H1 (cell line): ENCODE measurements around the gene ADGRE2. TPM values are rescaled to one million over a fixed set of nuclear protein-coding genes. Genes with fewer than 3 reads are reported as not detected.

Experiments used
- CTCF ChIA-PET: fragments of 300-600 bp; sonication (Branson Sonifier 250); formaldehyde crosslinking; loops from one replicate; lab custom pipeline; 2021; ENCODE audit not compliant: partially characterized antibody; lab: Charles Lee
- POLR2A ChIA-PET: fragments of 300-600 bp; sonication (Branson Sonifier 250); formaldehyde crosslinking; loops from one replicate; lab custom pipeline; 2021; ENCODE audit warnings: inconsistent platforms; ENCODE audit not compliant: partially characterized antibody; lab: Charles Lee
- DNase-seq, 2 experiments: peaks; one replicate each; pipeline versions ENCODE4 v3.0.0 to v3.0.0-alpha.2; 2010 to 2022; ENCODE audit warnings: low spot score in 2 of 2, low read depth in 1 of 2, mixed read lengths in 1 of 2
- FAIRE-seq: peaks from 2 replicates; lab custom pipeline; 2011; peaks lifted over from hg19 to GRCh38; lab: Jason Lieb, UNC
- H2AFZ ChIP-seq: 2 replicates; pipeline ENCODE4 v1.8.1; 2012; ENCODE audit warnings: low read length, inconsistent platforms
- H2AK5ac ChIP-seq: 2 replicates; pipeline ENCODE4 v1.6.1; 2013; ENCODE audit warnings: low read depth, low read length
- H2BK120ac ChIP-seq: replicated peaks from 2 replicates; pipeline ENCODE3; 2013; ENCODE audit warnings: low read depth, low read length, inconsistent platforms
- H2BK12ac ChIP-seq: 2 replicates; pipeline ENCODE4 v1.6.1; 2013; ENCODE audit warnings: low read depth, low read length
- H2BK15ac ChIP-seq: 2 replicates; pipeline ENCODE4 v1.6.1; 2013; ENCODE audit warnings: low read length
- H2BK20ac ChIP-seq: 2 replicates; pipeline ENCODE4 v1.6.1; 2013; ENCODE audit warnings: low read length
- H2BK5ac ChIP-seq: 2 replicates; pipeline ENCODE4 v1.6.1; 2013; ENCODE audit warnings: low read depth, low read length
- H3K14ac ChIP-seq: 2 replicates; pipeline ENCODE4 v1.6.1; 2013; ENCODE audit warnings: inconsistent platforms; ENCODE audit not compliant: insufficient read length
- H3K18ac ChIP-seq: 2 replicates; pipeline ENCODE4 v1.6.1; 2013; ENCODE audit warnings: low read length; ENCODE audit errors: extremely low read depth
- H3K23ac ChIP-seq: 2 replicates; pipeline ENCODE4 v1.6.1; 2013; ENCODE audit warnings: inconsistent platforms; ENCODE audit not compliant: insufficient read length
- H3K23me2 ChIP-seq: 2 replicates; pipeline ENCODE4 v1.6.1; 2013; ENCODE audit warnings: low read depth, low read length
- H3K27ac ChIP-seq: 2 replicates; pipeline ENCODE4 v1.6.1; 2011; ENCODE audit warnings: low read depth, low read length, inconsistent platforms
- H3K27me3 ChIP-seq, 4 experiments: replicated peaks in 1 of 4; 1 replicate in 1 of 4; 2 replicates in 3 of 4; pipeline versions ENCODE4 v1.6.1 to v1.8.1; 2011 to 2013; ENCODE audit warnings: low read length in 3 of 4, mild to moderate bottlenecking in 3 of 4, inconsistent platforms in 2 of 4, mixed read lengths in 2 of 4, moderate library complexity in 1 of 4; ENCODE audit not compliant: control insufficient read depth in 3 of 4, insufficient read depth in 3 of 4; ENCODE audit errors: extremely low read depth in 1 of 4
- H3K36me3 ChIP-seq, 4 experiments: 2 replicates each; pipeline versions ENCODE4 v1.6.1 to v1.8.1; 2011 to 2013; ENCODE audit warnings: mild to moderate bottlenecking in 4 of 4, low read length in 3 of 4, moderate library complexity in 2 of 4, control low read depth in 1 of 4, inconsistent platforms in 1 of 4; ENCODE audit not compliant: insufficient read depth in 4 of 4, control insufficient read depth in 2 of 4
- H3K4ac ChIP-seq: replicated peaks from 2 replicates; pipeline ENCODE3; 2013; ENCODE audit warnings: low read length, low read depth, mixed read lengths, inconsistent platforms; ENCODE audit not compliant: insufficient read length
- H3K4me1 ChIP-seq, 4 experiments: replicated peaks in 1 of 4; 1 replicate in 1 of 4; 2 replicates in 3 of 4; pipeline versions ENCODE4 v1.6.1 to v1.8.1; 2011 to 2013; ENCODE audit warnings: low read length in 3 of 4, inconsistent platforms in 2 of 4, mixed read lengths in 1 of 4; ENCODE audit not compliant: insufficient read depth in 4 of 4, control insufficient read depth in 3 of 4
- H3K4me2 ChIP-seq, 2 experiments: 2 replicates each; pipeline versions ENCODE4 v1.6.1 to v1.8.1; 2011 to 2013; ENCODE audit warnings: low read depth in 2 of 2, low read length in 2 of 2, control low read depth in 1 of 2, inconsistent platforms in 1 of 2, mild to moderate bottlenecking in 1 of 2; ENCODE audit not compliant: insufficient read depth in 1 of 2
- H3K4me3 ChIP-seq, 4 experiments: fragments of 200-600, 300-600 bp in 1 of 4; sonication (generic), shearing (Covaris generic), sonication (Bioruptor Twin) in 1 of 4; 2 replicates each; pipeline versions ENCODE4 v1.5.1 to v1.8.1; 2011 to 2016; ENCODE audit warnings: low read length in 4 of 4, low read depth in 3 of 4, control low read depth in 2 of 4, inconsistent platforms in 2 of 4, mild to moderate bottlenecking in 2 of 4, mixed read lengths in 1 of 4, moderate library complexity in 1 of 4; ENCODE audit not compliant: insufficient read depth in 2 of 4; ENCODE audit errors: extremely low read depth in 1 of 4
- H3K56ac ChIP-seq: replicated peaks from 2 replicates; pipeline ENCODE3; 2013; ENCODE audit warnings: low read depth, mild to moderate bottlenecking, mixed read lengths, low read length, inconsistent platforms; ENCODE audit not compliant: insufficient read length
- H3K79me1 ChIP-seq: 2 replicates; pipeline ENCODE4 v1.6.1; 2013; ENCODE audit warnings: low read depth, low read length, control low read depth
- H3K79me2 ChIP-seq, 2 experiments: 2 replicates each; pipeline versions ENCODE4 v1.6.1 to v1.8.1; 2012 to 2013; ENCODE audit warnings: low read length in 2 of 2, mild to moderate bottlenecking in 2 of 2, inconsistent platforms in 1 of 2; ENCODE audit not compliant: insufficient read depth in 2 of 2, control insufficient read depth in 1 of 2
- H3K9ac ChIP-seq, 4 experiments: replicated peaks in 1 of 4; 1 replicate in 1 of 4; 2 replicates in 3 of 4; pipeline versions ENCODE4 v1.6.1 to v1.8.1; 2011 to 2013; ENCODE audit warnings: low read depth in 3 of 4, low read length in 3 of 4, control low read depth in 2 of 4, mild to moderate bottlenecking in 2 of 4, moderate library complexity in 2 of 4, inconsistent platforms in 1 of 4; ENCODE audit errors: extremely low read depth in 1 of 4
- H3K9me3 ChIP-seq, 2 experiments: 2 replicates each; pipeline versions ENCODE4 v1.6.1 to v1.8.1; 2012 to 2013; ENCODE audit warnings: mild to moderate bottlenecking in 2 of 2, moderate library complexity in 2 of 2, control low read depth in 1 of 2, inconsistent platforms in 1 of 2, low read depth in 1 of 2, low read length in 1 of 2, mixed read lengths in 1 of 2; ENCODE audit not compliant: insufficient read depth in 2 of 2
- H4K20me1 ChIP-seq, 2 experiments: replicated peaks in 1 of 2; 2 replicates each; pipeline versions ENCODE3 to v1.8.1; 2011 to 2013; ENCODE audit warnings: inconsistent platforms in 2 of 2, low read length in 2 of 2, mild to moderate bottlenecking in 1 of 2; ENCODE audit not compliant: insufficient read depth in 2 of 2, control insufficient read depth in 1 of 2
- H4K5ac ChIP-seq: 2 replicates; pipeline ENCODE4 v1.6.1; 2013; ENCODE audit warnings: low read length, low read depth, mixed read lengths, inconsistent platforms; ENCODE audit not compliant: insufficient read length
- H4K8ac ChIP-seq: 2 replicates; pipeline ENCODE4 v1.8.0; 2013; ENCODE audit warnings: mild to moderate bottlenecking, moderate library complexity, low read length, inconsistent platforms; ENCODE audit not compliant: insufficient read depth; ENCODE audit errors: extremely low read depth
- H4K91ac ChIP-seq: replicated peaks from 2 replicates; pipeline ENCODE3; 2013; ENCODE audit warnings: low read length, mixed read lengths, inconsistent platforms; ENCODE audit not compliant: insufficient read length
- BACH1 ChIP-seq: IDR thresholded peaks from 2 replicates; pipeline ENCODE4 v1.6.1; 2012; ENCODE audit warnings: low read length, improper control_type of control experiment
- BRCA1 ChIP-seq: IDR thresholded peaks from 2 replicates; pipeline ENCODE4 v1.6.1; 2012; ENCODE audit warnings: low read depth, low read length, improper control_type of control experiment
- CEBPB ChIP-seq: IDR thresholded peaks from 2 replicates; pipeline ENCODE4 v1.6.1; 2012; ENCODE audit warnings: low read depth, low read length
- CTCF ChIP-seq, 3 experiments: IDR thresholded peaks; 1 replicate in 2 of 3; 2 replicates in 1 of 3; pipeline versions ENCODE4 v1.5.1 to v1.6.1; 2011; ENCODE audit warnings: low read length in 3 of 3, mild to moderate bottlenecking in 3 of 3, inconsistent platforms in 2 of 3, low read depth in 1 of 3, moderate library complexity in 1 of 3; ENCODE audit not compliant: insufficient read depth in 1 of 3; ENCODE audit errors: control extremely low read depth in 1 of 3
- KDM5A ChIP-seq: fragments of 200-600 bp; IDR thresholded peaks from 2 replicates; pipeline ENCODE4 v1.7.1; 2012; ENCODE audit warnings: mild to moderate bottlenecking, low read length, inconsistent platforms, mixed read lengths
- NANOG ChIP-seq: IDR thresholded peaks from 2 replicates; pipeline ENCODE4 v1.6.1; 2011; ENCODE audit warnings: low read length, low read depth, mild to moderate bottlenecking, inconsistent platforms; ENCODE audit not compliant: insufficient read depth, poor library complexity, severe bottlenecking
- RBBP5 ChIP-seq: IDR thresholded peaks from 2 replicates; pipeline ENCODE4 v1.7.1; 2012; ENCODE audit warnings: low read depth, mild to moderate bottlenecking, inconsistent platforms, low read length, moderate library complexity, borderline replicate concordance
- RNF2 ChIP-seq: fragments of 200-900, 300-1000 bp; sonication (generic); IDR thresholded peaks from 2 replicates; pipeline ENCODE4 v1.7.1; 2016; ENCODE audit warnings: borderline replicate concordance, low read depth, mild to moderate bottlenecking, antibody characterized with exemption, low read length; ENCODE audit not compliant: poor library complexity, severe bottlenecking; ENCODE audit errors: missing control alignments
- RXRA ChIP-seq: IDR thresholded peaks from 2 replicates; pipeline ENCODE4 v1.6.1; 2011; ENCODE audit warnings: low read depth, mild to moderate bottlenecking, low read length, moderate library complexity; ENCODE audit not compliant: insufficient read depth
- SRF ChIP-seq: IDR thresholded peaks from 2 replicates; pipeline ENCODE4 v1.6.1; 2011; ENCODE audit warnings: mild to moderate bottlenecking, low read depth, low read length, moderate library complexity
- TAF1 ChIP-seq: IDR thresholded peaks from 2 replicates; pipeline ENCODE4 v1.6.1; 2011; ENCODE audit warnings: mild to moderate bottlenecking, low read depth, low read length
- TCF12 ChIP-seq: IDR thresholded peaks from 2 replicates; pipeline ENCODE4 v1.6.1; 2011; ENCODE audit warnings: low read depth, mild to moderate bottlenecking, low read length
- TEAD4 ChIP-seq: IDR thresholded peaks from 2 replicates; pipeline ENCODE4 v1.6.1; 2012; ENCODE audit warnings: low read depth, low read length, inconsistent platforms, mixed read lengths
- WGBS, 2 experiments: shearing (Covaris generic) in 1 of 2; methylation state at CpG; one replicate each; pipeline versions ENCODE4 v1.1.6 to v1.1.7; 2013 to 2015; ENCODE audit warnings: low lambda C conversion rate in 2 of 2, mixed read lengths in 2 of 2, inconsistent platforms in 1 of 2, low coverage in 1 of 2, missing lambda C conversion rate in 1 of 2; ENCODE audit not compliant: insufficient replicate concordance in 2 of 2, insufficient coverage in 1 of 2, insufficient read length in 1 of 2; ENCODE audit errors: extremely low coverage in 1 of 2, missing lambda C conversion rate in 1 of 2; 5-methylcytosine and 5-hydroxymethylcytosine counted together
- polyA plus RNA-seq, 7 experiments: library from polyadenylated mRNA; depleted of rRNA in 3 of 7; stranded (reverse) in 5 of 7; unstranded in 2 of 7; fragments of >200 nt in 5 of 7; fragments of 200-250 nt in 2 of 7; gene quantifications; 1 replicate in 5 of 7; 2 replicates in 1 of 7; 4 replicates in 1 of 7; pipeline versions ENCODE4 v1.2.1 to v1.2.3, GENCODE V29; 2011 to 2013; ENCODE audit warnings: missing spikeins in 2 of 7, mixed read lengths in 2 of 7
- total RNA-seq: library from RNA; stranded (reverse); fragmentation: NEBNext Ultra II Directional; extraction: Animal tissue kit (Norgen Biotek cat#: 25700); gene quantifications from 2 replicates; pipeline ENCODE4 v1.2.1, GENCODE V29; 2021

ADGRE2 gene
- total and polyA plus RNA-seq, 2 of the 8 experiments (the other 6 are each of a cell fraction or from before 2014, with no cell fraction given) = 2.0 to 4.5 TPM

GRCh38 chr19:14703833-14704232 is 74.5 kb downstream of the ADGRE2 start:
- Histone ChIP-seq H3K27me3 (no peaks in the 10 kb centered on the region), H3K14ac (no peak overlapping the region), H2AFZ (no peak overlapping the region), H3K4me3 (no peak overlapping the region), H3K23me2 (no peaks in the 10 kb centered on the region), H3K27ac (no peak overlapping the region), H3K4me2 (no peak overlapping the region), H3K79me1 (no peaks in the 10 kb centered on the region), H4K20me1 (no peaks in the 10 kb centered on the region), H3K9ac (no peak overlapping the region), H2AK5ac (no peak overlapping the region), H3K9me3 (no peaks in the 10 kb centered on the region), H3K4me1 (no peaks in the 10 kb centered on the region), H3K23ac (no peak overlapping the region), H2BK15ac (no peak overlapping the region), H3K4ac (no peak overlapping the region), H2BK12ac (no peak overlapping the region), H3K36me3 (peaks cover 2 to 26% (median 8%) of the 10 kb centered on the region in 4 experiments; a peak in 5 of 8 replicates), H3K79me2 (no peaks in the 10 kb centered on the region), H2BK5ac (no peak overlapping the region), H3K56ac (no peak overlapping the region), H3K18ac (no peak overlapping the region), H4K91ac (no peak overlapping the region), H2BK120ac (no peak overlapping the region), H4K5ac (no peak overlapping the region), H2BK20ac (no peak overlapping the region), H4K8ac (no peak overlapping the region)
- 83% methylated on average over 6 of the region's 6 CpGs; no CpG with 5 or more reads in 1 of the 2 experiments for WGBS, 2 experiments
- no peak for FAIRE-seq
- POLR2A ChIA-PET = no interaction called here
- CTCF ChIA-PET = no interaction called here
- no peak for DNase-seq
- TF ChIP-seq CTCF (IDR thresholded peaks at IDR 0.05; ENCODE audit: control extremely low read depth in 1 of 3, insufficient read depth in 1 of 3, low read depth in 1 of 3, low read length in 3 of 3) = no peak
- no peak for TF ChIP-seq SRF
- no peak for TF ChIP-seq RBBP5
- no peak for TF ChIP-seq KDM5A
- no peak for TF ChIP-seq CEBPB
- no peak for TF ChIP-seq BACH1
- TF ChIP-seq NANOG = no peak
- no peak for TF ChIP-seq RXRA
- TF ChIP-seq TEAD4 = no peak
- TF ChIP-seq TCF12 = no peak
- TF ChIP-seq RNF2 = no peak
- TF ChIP-seq TAF1 = no peak
- no peak for TF ChIP-seq BRCA1
